SKM-1 (cell line): Measurements from ENCODE around the gene UMODL1.
A peak's percentile ranks its signal among the peaks of the same experiment; 100 is the strongest.

Source experiments
- DNase-seq: peaks from one replicate; lab custom pipeline; 2025; ENCODE audit not compliant: unreplicated experiment; lab: John Stamatoyannopoulos, UW

Gene UMODL1

DNA sequence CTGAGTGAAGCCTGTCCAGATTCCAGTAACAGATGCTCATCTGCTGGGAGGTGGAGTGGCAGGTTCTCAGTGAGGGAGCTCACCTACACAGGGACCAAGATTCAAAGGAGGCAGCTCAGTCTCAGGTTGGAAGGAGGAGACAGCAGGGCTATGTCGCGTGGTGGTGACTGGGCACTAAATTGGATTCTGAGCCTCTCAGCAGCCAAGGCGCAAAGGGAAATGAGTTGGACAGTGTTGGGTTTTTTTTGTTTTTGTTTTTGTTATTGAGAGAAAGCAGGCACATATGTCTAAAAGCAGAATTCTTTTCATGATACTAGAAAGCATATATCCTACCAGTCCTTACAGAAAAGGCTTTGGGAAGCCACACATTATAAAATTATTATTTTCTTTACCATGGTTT lies 26.2 kb downstream of the UMODL1 start:
- no peak for DNase-seq

DNA sequence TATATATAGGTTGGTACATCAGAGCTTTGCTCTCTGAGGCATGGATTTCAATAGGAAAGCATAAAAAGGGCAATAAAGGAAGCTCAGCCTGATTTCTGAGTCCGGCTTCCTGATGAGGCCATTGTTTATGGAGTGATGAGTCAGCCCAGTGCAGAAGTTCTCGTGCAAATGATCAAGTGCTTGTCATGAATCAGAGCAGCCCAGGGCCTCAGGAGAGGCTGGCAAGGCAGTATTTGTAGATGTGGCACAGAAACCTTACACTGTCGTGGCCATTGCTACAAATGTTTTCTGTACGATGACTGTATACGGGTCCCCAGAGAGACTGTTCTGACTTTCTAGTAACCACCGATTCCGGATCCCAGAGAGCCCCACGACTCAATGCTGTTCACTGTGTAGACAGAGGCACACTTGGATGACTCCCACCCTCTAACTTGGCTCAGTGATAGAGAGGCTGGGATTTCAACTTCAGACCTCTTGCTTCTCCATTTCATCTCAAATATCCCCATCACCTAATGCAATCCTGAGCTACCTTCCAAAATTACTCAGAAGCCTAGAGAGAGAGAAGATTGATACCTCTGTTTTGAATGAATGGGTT lies 26.8 kb downstream of the UMODL1 start:
- no peak for DNase-seq

DNA sequence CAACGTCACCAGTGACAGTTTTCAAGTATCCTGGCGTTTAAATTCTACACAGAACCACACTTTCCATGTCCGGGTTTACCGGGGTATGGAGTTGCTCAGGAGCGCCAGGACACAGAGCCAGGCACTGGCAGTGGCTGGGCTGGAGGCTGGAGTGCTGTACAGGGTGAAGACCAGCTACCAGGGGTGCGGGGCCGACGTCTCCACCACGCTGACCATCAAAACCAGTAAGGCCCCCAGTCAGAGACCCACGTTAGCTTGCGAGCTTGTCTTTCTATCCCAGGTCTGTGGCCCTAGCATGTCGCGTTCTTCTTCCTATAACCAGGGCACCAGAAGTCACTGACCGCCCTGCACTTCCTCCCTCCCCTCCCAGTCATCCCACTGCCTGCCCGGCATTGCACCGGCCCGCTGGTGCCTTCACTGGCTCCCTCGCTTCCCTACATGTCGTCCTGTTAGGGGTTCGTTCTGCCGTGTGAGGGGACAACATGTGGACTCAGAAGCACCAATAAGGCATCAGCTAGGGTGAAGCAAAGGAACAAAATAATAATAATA lies 27.9 kb downstream of the UMODL1 start:
- DNase-seq, result no peak

DNA sequence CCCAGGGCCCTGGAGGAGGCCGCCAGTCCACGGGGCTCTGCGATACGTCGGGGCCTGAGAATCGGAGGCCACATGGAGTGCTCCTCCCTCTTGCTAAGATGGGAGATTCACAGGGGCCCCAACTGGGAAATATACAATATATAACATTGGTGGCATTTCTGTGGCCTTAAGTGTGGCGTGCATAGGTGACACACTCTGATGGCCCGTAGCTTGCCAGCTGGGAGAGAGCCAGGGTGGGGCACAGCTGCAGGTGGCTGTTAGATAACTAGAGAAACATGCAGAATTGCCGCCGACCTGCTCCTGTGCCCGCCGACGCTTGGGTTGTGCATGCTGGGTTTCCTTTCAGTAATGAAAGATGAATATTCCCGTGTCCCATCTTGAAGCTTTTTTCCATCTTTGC lies 30.1 kb downstream of the UMODL1 start:
- DNase-seq, result no peak

DNA sequence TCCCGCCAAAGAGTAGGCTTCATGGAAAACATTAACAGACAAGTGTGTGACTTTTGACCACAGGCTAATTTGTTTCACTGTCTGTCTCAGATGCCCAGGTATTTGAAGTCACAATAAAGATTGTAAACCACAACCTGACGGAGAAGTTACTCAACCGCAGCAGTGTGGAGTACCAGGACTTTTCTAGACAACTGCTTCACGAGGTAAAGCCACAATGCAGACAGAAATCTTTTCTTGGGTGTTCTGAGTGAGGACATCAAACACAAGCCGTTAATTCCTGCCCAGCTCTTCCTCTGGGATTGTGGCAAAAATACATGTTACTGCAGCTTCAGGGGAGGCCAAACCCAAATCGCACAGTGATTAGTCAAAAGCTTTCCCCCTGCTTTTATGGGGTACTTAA lies 31.0 kb downstream of the UMODL1 start:
- no peak for DNase-seq

DNA sequence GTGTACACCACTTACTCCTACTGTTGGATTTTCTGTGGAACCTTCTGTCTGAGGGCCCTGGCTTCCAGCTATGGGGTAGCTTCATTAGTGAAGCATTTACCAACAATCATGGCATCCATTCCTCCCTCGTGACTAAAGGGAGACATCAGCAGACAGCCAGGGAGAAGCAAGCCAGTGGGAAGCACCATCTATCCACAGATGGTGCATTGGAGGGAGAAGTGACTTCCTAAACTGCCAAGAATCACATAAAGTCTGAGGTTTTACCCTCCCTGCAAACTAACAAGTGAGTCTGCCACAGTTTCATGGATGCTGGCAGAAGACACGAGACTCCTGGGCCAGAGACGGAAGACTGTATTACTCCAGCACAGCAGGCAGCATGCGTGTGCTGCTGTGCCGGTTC lies 31.4 kb downstream of the UMODL1 start:
- DNase-seq, result no peak

DNA sequence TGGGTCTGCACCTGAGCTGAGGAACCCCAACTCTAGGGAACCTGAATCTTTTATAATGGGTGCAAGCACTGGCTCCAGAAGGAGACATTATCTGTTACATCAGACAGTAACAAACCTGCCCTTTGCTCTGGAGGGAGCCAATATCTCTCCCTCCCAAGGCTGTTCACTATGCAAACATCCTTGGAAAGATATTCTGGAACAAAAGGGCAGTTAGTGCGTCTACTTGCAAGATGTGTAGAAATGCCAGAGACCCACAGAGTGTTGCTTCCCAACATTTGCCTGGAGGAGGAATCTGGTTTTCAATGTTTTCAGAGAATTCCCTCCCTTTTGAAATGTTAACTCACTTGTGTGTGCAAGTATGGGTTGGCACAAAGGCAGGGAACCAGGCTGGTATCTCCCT lies 31.9 kb downstream of the UMODL1 start:
- DNase-seq, result no peak

DNA sequence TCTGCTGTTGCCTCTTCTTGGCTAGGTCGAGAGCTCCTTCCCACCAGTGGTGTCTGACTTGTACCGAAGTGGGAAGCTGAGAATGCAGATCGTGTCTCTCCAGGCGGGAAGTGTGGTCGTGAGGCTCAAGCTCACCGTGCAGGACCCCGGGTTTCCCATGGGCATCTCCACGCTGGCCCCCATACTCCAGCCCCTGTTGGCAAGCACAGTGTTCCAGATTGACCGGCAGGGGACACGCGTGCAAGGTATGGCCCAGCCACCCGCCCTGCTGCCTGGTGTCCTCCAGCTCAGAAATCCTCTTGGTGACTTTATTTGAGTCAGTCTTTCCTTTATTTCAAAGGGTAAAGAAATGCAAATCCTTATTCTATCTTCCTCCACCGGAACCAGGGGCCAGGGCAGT lies 32.7 kb downstream of the UMODL1 start:
- no peak for DNase-seq

DNA sequence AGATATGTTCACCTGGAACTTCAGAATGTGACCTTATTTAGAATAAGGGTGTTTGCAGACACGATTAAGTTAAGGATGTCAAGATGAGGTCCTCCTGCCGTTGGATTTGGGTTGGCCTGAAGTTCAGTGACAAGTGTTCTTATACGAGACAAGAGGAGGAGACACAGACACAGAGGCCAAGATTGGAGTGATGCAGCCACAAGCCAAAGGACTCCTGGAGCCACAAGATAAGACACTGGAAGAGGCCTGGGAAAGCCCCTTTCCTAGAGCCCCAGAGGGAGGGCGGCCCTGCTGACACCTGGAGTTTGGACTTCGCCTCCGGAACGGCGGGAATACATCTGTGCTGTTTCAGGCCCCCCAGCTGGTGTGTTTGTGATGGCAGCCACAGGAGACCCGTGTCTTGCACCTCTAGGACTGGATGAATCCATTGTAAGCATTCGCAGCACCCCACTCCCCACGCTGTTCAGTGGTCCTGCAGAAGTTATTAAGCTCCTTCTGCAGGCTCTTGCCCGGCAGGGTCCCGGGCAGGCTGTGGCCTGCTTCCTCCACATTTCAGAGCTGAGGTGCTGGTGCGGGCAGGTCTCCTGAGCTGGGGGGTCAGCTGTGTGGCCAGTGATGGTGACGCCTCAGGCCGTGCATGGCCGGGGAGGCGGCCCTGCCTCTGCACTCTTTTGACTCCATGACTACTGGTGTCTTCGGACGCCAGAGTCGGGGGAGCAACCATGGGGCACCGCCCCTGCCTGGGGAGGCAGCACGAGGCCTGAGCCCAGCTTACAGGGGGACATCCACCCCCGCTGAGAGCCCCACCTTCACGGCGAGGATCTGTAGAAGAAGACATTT lies 34.6 kb downstream of the UMODL1 start:
- DNase-seq, result no peak

DNA sequence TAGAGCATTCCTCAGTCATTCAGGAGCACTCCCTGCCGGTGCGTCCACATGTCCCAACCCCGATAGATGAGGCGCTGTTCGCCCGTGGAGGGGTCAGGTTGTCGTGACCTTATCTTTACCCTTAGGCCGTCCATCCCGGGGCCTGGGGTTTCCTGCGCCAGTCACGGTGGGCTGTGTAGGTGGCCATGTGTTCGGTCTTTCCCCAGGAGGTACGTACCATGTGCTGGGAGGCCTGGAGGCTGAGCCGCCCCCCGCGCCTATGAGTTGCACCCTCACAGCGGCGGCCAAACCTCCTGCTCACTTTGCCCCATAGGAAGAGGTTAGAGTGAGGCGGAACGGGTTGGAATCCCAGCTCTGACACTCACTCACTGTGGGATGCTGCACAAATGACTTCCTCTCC lies 35.3 kb downstream of the UMODL1 start:
- no peak for DNase-seq

DNA sequence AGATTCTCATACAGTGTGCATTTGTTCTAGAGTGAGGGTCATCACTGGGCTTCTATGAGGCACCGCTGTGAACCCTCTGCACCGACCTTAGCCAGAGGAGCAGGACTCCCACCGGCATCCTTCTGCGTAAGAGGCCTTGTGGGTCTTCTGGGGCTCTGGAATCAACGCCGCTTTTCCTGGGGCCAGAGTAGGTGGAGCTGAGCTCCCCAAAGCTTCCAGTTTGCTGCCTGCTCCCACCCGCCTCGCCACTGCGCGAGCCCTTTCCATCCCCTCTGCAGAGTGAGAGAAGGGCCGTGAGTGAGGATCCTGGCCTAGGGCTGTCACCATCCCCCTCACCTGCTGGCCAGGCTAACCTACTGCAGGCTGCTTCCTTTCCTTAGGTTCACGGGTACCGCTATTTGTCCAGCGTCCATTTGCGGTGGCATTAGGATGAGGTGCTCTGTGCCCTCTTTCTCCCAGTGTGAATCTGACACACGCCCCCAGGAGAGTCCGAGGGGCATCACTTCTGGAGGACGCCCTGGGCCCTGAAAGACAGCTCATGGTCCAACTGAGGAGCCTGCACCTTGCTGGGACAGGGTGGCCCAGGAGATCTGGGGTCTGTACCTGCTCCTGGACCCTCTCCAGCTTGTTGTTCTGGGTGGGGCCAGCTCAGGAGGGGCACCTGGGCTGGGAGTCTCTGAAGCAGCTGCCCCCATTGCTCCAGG lies 36.2 kb downstream of the UMODL1 start:
- DNase-seq, result no peak

DNA sequence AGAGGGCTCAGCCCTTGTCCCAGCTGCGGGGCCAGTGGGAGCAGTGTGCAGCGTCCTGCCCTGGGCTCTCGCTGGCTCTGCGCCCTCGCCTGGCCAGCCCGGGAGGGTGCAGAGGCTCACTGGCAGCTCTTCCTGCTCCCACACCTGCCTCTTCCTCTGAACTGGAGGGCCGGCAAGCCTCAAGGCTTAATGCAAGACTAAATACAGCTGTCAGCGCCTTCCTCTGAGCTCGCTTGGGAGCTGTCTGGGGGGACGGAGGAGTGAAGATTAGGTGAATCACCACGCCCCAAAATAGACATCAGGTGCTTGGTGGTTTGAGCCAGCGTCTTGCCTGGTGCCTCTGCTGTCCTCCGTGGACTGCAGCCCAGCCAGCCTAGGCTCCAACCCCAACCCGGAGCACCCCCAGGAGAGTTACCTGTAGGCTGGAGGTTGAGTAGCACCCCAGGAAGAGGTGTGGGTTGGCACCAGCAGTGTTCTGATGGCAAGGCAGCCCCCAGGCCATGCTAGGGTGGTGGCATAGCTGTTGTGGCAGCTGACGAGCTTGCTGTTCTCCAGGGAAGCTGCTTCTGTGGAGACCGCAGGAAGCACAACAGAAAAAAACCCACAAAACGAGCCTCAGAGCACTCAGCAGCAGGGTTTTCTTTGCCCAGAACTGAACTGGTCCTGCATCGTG lies 36.9 kb downstream of the UMODL1 start:
- peak; percentile 18 for DNase-seq

DNA sequence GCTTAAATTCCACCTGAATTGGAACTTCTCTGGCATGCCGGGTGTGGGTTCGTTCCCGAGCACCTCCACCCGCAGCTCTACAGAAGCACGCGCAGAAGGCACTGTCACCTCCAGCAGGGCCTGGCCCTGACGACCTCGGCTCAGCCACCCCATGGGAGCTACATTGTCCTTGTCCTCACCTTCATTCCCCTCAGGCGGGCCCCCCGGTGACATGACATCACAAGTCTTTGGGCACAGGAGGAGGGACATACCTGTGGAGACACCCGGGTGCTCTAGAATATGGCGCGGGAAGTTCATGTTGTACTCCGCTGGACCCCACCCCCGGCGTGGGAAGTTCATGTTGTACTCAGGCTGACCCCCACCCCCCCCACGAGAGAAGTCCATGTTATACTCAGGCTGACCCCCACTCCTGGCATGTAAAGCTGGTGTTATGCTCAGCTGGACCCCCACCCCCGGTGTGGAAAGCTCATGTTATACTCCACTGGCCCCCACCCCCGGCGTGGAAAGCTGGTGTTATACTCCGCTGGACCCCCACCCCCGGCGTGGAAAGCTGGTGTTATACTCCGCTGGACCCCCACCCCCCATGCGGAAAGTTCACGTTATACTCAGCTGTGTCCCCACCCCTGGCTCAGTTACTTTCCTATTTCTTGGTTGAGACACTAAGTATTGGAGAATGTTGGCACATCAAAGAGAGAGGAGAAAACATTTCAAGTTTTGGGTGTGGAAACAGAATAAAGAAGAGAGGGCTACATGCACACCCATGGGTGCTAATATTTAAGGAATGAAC lies 37.6 kb downstream of the UMODL1 start:
- no peak for DNase-seq

DNA sequence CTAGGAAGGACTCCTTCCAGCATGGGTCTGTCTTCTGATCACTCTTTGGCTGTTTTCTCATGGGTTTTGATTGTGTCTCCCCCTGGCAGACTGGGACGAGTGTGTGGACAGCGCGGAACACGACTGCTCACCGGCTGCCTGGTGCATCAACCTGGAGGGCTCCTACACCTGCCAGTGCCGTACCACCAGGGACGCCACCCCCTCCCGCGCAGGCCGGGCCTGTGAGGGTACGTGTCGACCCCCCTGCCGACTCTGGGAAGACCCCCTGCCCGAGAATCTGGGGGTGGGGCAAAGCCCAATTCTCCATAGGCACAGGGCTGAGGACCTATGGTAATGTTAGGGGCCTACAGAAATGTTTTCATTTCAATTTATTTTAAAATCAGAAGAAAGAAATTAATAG lies 38.4 kb downstream of the UMODL1 start:
- DNase-seq, result no peak

DNA sequence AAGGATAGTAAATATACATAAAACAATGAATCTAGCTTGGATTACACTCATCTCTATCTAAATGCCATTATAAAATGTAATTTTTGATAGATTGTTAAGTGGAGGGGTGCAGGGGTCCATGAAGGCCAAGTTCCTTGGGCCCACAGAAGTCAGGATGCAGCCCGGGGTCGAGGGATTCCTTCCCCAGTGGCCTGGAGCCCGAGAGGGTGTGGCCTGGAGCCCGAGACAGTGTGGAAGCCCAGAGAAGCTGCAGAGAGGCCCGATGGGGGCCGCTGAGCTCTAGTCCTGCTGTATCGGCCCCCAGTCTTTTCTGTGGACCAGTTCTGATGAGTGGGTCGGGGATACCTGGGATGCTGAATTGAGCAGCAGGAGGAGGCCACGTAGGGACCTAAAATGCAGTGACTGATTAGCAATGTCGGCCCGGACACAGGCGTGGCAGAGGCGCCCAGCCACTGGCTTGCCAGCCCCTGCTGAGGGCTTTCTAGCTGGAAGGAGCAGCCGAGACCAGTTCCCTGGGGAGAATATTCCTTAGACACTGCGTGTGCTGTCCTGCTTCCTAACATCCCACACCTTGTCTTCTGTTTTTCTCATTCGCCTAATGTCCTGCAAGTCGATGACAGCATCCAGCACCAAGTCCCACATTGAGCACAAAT lies 38.9 kb downstream of the UMODL1 start:
- DNase-seq, result no peak

DNA sequence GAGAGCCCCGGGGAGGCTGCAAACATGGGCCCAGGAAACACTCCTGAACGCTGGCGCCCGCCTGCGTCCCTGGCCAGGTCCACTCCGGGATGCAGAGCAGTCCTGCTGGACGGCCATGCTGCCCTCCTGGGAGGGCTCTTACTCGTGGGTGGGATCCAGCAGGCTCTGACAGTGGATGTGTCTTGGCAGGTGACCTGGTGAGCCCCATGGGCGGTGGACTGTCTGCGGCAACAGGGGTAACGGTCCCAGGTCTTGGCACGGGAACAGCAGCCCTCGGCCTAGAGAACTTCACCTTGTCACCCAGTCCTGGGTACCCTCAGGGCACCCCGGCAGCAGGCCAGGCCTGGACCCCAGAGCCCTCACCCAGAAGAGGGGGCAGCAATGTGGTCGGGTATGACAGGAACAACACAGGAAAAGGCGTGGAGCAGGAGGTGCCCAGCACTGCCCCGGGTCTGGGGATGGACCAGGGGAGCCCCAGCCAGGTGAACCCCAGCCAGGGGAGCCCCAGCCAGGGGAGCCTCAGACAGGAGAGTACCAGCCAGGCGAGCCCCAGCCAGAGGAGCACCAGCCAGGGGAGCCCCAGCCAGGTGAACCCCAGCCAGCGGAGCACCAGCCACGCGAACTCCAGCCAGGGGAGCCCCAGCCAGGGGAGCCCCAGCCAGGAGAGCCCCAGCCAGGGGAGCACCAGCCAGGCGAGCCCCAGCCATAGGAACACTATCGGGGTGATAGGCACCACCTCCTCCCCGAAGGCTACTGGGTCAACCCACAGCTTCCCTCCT lies 39.8 kb downstream of the UMODL1 start:
- no peak for DNase-seq

DNA sequence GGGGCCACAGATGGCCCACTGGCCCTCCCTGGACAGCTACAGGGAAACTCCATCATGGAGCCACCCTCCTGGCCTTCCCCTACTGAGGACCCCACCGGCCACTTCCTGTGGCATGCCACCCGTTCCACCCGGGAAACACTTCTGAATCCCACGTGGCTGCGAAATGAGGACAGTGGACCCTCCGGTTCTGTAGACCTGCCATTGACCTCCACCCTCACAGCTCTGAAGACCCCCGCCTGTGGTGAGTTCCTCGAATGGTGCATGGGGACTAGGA lies 40.3 kb downstream of the UMODL1 start:
- DNase-seq, result no peak

DNA sequence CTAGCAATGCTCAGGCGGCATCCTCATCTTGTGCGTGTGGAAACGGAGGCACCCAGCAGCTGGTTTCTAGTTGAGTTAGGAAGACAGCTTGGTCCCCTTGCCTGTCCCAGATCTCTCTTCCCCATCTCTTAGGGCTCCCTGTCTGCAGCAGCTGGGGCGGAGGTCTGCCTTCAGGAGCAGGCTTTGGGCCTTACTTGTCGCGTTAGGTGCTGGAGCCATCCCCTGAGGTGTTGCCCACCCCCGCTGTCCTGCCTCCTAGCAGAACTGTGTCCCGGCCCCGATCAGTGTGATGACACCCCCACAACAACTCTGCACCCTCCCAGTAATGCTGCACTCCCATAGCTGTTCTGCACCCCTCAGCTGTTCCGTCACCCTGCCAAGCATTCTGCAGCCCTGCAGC lies 40.7 kb downstream of the UMODL1 start:
- no peak for DNase-seq

DNA sequence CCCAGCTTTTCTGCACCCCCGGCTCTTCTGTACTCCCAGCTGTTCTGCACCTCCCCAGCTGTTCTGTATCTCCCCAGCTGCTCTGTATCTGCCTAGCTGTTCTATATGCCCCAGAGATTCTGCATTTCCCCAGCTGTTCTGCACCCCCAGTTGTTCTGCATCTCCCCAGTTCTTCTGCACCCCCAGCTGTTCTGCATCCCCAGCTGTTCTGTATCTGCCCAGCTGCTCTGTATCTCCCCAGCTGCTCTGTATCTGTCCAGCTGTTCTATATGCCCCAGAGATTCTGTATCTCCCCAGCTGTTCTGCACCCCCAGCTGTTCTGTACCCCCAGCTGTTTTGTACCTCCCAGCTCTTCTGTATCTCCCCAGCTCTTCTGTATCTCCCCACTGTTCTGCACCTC lies 41.1 kb downstream of the UMODL1 start:
- DNase-seq, result no peak

DNA sequence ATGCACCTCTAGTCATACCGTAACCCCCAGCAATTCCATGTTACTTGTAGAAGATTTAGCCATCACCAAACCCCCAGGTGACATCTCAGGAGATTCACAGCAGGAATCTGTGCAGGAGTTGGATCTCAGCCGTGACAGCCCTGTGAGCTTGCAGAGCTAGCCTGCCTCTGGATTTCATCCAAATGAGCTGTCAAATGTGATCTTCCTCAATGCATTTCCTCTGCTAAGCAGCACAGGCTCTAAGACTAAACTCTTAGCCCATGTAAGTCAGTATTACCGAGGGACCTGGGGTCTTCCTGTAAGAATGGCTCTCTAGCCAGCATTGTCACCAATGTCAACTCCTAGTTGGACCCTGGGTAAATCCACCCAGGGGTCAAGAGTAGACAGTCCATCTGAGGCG lies 41.7 kb downstream of the UMODL1 start:
- no peak for DNase-seq
